Testis (tissue), 3 donors: Measurements from ENCODE around the gene VPS26C. TPM values are rescaled to one million over a fixed set of nuclear protein-coding genes. Genes with fewer than 3 reads are reported as not detected.

Experiments used
- DNase-seq: peaks from one replicate; pipeline ENCODE4 v3.0.0-alpha.2; 2019
- H3K27ac ChIP-seq, 2 donors: fragments of 200-600 bp; sonication (generic); one replicate each; pipeline ENCODE4 v1.5.1; 2019
- H3K27me3 ChIP-seq: fragments of 200-600 bp; sonication (generic); one replicate; pipeline ENCODE4 v1.5.1; 2019
- H3K36me3 ChIP-seq: fragments of 200-600 bp; sonication (generic); one replicate; pipeline ENCODE4 v1.5.1; 2017; ENCODE audit warnings: low read depth; ENCODE audit errors: missing control alignments
- H3K4me1 ChIP-seq: fragments of 200-600 bp; sonication (generic); one replicate; pipeline ENCODE4 v1.5.1; 2019
- H3K4me3 ChIP-seq, 2 donors: fragments of 200-600 bp; sonication (generic); one replicate each; pipeline ENCODE4 v1.5.1; 2017 to 2019
- H3K9me3 ChIP-seq: fragments of 200-600 bp; sonication (generic); one replicate; pipeline ENCODE4 v1.5.1; 2017
- POLR2A ChIP-seq: fragments of 450-650 bp; IDR thresholded peaks from one replicate; pipeline ENCODE4 v1.6.1; 2017; ENCODE audit warnings: antibody characterized with exemption, mild to moderate bottlenecking, moderate library complexity
- whole genome bisulfite sequencing, 2 donors: methylation state at CpG; one replicate each; pipeline ENCODE4 v1.1.5; 2018; 5-methylcytosine and 5-hydroxymethylcytosine counted together
- intact Hi-C: fragments of 100-400 bp; cut with DNase I; formaldehyde crosslinking; loops from one replicate; pipeline ENCODE4 v1.15.1; 2023; ENCODE audit warnings: low total_unique reads
- polyA plus RNA-seq: library from polyadenylated mRNA; stranded (reverse); fragments of 350-450 nt; fragmentation: Illumina TruSeq; extraction: RNeasy Lipid Tissue Mini Kit (QIAGEN cat#74804); gene quantifications from one replicate; pipeline ENCODE4 v1.2.3, GENCODE V29; 2014; ENCODE audit warnings: low read depth, low replicate concordance; ENCODE audit not compliant: insufficient read depth
- total RNA-seq, 2 donors: library from RNA; depleted of rRNA; stranded (reverse); fragments of >200 nt; gene quantifications; one replicate each; pipeline ENCODE4 v1.2.3, GENCODE V29; 2016
- TF ChIP-seq, protein P1 (sequence below), 3 experiments: fragments of 450-650 bp in 2 of 3; fragments of 200-600 bp in 1 of 3; sonication (generic) in 1 of 3; IDR thresholded peaks; one replicate each; pipeline ENCODE4 v1.5.1; 2016 to 2019; ENCODE audit warnings: antibody characterized with exemption in 3 of 3, mild to moderate bottlenecking in 2 of 3, moderate library complexity in 1 of 3

The VPS26C gene
- total and polyA plus RNA-seq, 3 donors from 2014 or later = 25.3 to 48.1 (median 46.5) TPM

DNA sequence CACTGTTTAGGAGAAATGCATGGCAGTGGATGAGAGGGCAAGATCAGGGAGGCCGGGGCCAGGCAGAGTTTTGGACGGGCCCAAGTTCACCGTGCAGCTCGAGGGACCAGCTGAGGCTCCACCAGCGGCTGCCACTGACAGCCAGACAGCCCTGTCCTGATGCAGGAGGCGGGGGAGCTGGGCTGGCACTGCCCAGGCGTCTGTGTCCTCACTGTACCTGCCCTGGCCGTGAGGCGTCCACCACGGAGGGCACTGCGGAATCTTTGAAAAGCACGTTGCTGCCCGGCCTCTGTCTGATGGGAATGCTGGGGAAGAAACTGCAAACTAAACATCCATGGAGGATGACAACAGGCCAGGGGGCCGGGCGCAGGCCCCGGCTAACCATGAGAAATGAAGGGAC is 35.5 kb downstream of the VPS26C start:
- H3K27me3 ChIP-seq = no peaks in the 10 kb centered on the region
- no peak overlapping the region for H3K4me3 ChIP-seq
- no peak for TF ChIP-seq POLR2A
- TF ChIP-seq, protein P1, sequence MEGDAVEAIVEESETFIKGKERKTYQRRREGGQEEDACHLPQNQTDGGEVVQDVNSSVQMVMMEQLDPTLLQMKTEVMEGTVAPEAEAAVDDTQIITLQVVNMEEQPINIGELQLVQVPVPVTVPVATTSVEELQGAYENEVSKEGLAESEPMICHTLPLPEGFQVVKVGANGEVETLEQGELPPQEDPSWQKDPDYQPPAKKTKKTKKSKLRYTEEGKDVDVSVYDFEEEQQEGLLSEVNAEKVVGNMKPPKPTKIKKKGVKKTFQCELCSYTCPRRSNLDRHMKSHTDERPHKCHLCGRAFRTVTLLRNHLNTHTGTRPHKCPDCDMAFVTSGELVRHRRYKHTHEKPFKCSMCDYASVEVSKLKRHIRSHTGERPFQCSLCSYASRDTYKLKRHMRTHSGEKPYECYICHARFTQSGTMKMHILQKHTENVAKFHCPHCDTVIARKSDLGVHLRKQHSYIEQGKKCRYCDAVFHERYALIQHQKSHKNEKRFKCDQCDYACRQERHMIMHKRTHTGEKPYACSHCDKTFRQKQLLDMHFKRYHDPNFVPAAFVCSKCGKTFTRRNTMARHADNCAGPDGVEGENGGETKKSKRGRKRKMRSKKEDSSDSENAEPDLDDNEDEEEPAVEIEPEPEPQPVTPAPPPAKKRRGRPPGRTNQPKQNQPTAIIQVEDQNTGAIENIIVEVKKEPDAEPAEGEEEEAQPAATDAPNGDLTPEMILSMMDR (IDR thresholded peaks at IDR 0.05) = no peak
- intact Hi-C loops = no loop called here
- no peak overlapping the region for H3K27ac ChIP-seq
- no peaks in the 10 kb centered on the region for H3K9me3 ChIP-seq
- whole genome bisulfite sequencing, 2 donors = 93% methylated on average over 13 to 16 of the region's 16 CpGs
- no peaks in the 10 kb centered on the region for H3K4me1 ChIP-seq
- no peak for DNase-seq
- H3K36me3 ChIP-seq = no peaks in the 10 kb centered on the region

DNA sequence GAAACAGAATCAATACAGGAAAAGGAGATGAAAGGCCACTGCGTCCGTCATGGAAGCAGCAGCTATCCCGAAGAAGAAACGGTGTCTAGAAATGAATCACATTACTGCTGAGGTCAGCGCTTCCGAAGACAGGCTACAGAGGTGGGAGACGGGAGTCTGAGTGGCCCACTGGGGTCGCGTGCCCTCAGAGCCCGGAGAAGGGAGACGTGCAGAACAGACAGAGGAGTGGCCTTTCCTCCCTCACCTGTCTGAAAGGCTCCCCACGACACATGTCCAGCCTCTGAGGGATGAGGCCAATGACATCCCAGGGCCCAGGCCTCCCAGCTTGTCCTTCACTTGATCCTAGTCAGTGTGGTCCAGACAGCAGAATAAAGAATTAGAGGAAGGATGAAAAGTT is 35.9 kb downstream of the VPS26C start:
- Histone ChIP-seq H3K4me3 (no peak overlapping the region), H3K9me3 (no peaks in the 10 kb centered on the region), H3K27me3 (no peaks in the 10 kb centered on the region), H3K27ac (no peak overlapping the region), H3K36me3 (no peaks in the 10 kb centered on the region), H3K4me1 (no peaks in the 10 kb centered on the region)
- WGBS, 2 donors = 80 to 82% methylated on average over 12 of the region's 12 CpGs
- DNase-seq = no peak
- intact Hi-C loops = no loop called here
- TF ChIP-seq POLR2A = no peak
- TF ChIP-seq, protein P1 (IDR thresholded peaks at IDR 0.05) = no peak

DNA sequence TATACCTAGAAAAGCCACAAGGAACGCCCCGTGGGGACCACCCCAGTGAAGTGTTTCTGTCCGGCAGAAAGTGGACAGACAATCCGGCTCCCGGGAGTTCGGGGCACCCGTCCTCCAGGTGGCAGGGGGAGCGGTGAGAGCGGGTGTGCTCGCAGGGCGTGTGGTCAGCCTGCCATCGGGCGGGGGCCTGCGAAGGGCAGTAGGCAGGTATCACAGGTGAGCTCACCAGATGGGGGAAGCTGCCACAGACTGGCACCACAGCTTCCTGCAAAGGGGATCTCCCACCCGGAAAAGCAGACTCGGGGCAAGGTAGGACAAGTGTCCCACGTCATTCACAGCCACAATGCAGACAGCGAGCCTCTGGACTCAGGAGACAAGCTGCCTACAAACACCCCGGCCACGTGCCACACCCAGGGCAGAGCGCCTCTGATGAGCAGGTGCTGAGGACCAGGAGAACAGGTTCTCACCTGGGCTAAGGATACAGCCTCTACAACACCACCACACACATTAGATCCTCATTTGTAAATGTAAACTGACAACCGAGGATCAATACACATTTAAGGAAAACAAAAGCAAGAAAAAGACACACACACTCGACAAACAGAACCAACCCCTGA is 36.4 kb downstream of the VPS26C start:
- H3K36me3 ChIP-seq = no peaks in the 10 kb centered on the region

DNA sequence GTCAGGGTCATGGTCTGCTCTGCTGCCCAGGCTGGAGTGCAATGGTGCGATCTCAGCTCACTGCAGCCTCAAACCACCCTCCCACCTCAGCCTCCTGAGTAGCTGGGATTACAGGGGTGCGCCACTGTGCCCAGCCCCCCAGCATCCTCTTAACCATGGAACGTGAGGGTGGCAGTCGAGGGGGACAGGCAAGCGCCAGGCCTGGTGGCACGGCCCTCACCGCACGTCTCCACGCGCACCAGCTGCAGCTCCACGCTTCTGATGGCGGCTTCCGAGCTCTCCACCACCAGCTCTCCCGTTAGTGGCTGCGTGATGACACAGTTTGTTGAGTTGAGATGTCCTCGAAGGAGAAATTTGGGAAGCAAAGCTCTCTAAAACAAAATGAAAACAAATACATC is 39.1 kb downstream of the VPS26C start:
- H3K27me3 ChIP-seq = no peaks in the 10 kb centered on the region
- no peaks in the 10 kb centered on the region for H3K4me1 ChIP-seq
- no peaks in the 10 kb centered on the region for H3K36me3 ChIP-seq
- WGBS, 2 donors = 94 to 99% methylated on average over 13 to 16 of the region's 16 CpGs
- no peak overlapping the region for H3K27ac ChIP-seq
- no peak for DNase-seq
- intact Hi-C loops = no loop called here
- no peaks in the 10 kb centered on the region for H3K9me3 ChIP-seq
- no peak for TF ChIP-seq POLR2A
- TF ChIP-seq, protein P1 (IDR thresholded peaks at IDR 0.05) = no peak
- no peak overlapping the region for H3K4me3 ChIP-seq

More for the DNA sequence above, 36.4 kb downstream of the VPS26C start:
- intact Hi-C loops = no loop called here
- Histone ChIP-seq H3K4me1 (no peaks in the 10 kb centered on the region), H3K4me3 (no peak overlapping the region), H3K27me3 (no peaks in the 10 kb centered on the region), H3K27ac (no peak overlapping the region), H3K9me3 (no peaks in the 10 kb centered on the region)
- TF ChIP-seq, protein P1 (IDR thresholded peaks at IDR 0.05) = no peak
- no peak for TF ChIP-seq POLR2A
- no peak for DNase-seq
- WGBS, 2 donors = 92 to 94% methylated on average over 21 to 23 of the region's 23 CpGs
